GM12892 (cell line): ENCODE measurements around the gene RBM33.

Source experiments
- POLR2A ChIP-seq: IDR thresholded peaks from 2 replicates; pipeline ENCODE4 v1.6.1; 2011; ENCODE audit warnings: low read depth, low read length, control low read depth
- TAF1 ChIP-seq: IDR thresholded peaks from 2 replicates; pipeline ENCODE4 v1.6.1; 2011; ENCODE audit warnings: low read depth, mild to moderate bottlenecking, control low read depth, low read length, borderline replicate concordance

DNA sequence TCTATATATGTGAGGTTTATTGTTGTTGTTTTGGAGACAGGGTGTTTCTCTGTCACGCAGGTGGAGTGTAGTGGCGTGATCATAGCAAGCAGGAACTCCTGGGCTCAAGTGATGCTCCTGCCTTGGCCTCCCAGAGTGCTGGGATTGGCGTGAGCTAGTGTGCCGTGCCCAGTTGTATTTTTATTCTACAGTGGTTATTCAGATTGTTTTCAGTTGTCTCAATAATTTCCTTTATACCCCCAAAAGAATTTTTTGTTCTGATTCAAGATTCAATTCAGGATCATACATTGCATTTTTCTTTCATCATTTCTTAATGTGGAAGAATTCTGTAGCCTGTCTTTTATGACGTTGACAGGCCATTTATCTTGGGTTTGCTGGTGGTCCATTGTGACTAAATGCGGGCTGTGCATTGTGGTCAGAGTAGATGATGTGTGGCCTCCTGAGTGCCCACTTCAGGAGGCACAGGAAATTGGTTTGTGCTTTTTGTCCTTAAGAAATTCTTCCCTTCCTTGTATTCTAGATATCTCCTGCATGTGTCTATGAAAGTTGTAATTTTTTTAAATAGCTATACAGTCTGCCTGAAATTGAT is 22.9 kb downstream of the RBM33 start:
- no peak for TF ChIP-seq POLR2A
- TF ChIP-seq TAF1, result no peak
